GM18505 (cell line): ENCODE results near the gene RNF32.

Experiments used
- ATAC-seq: cut with Tn5 transposase; IDR thresholded peaks from one replicate; pipeline ENCODE4 v1.9.1; 2021; ENCODE audit not compliant: unreplicated experiment
- POLR2A ChIP-seq: IDR thresholded peaks from 4 replicates; pipeline ENCODE4 v1.6.1; 2011; ENCODE audit warnings: borderline replicate concordance; ENCODE audit not compliant: insufficient read depth, insufficient read length; ENCODE audit errors: extremely low read depth

The RNF32 gene

GRCh38 chr7:156665101-156665500 lies 24.5 kb downstream of the RNF32 start:
- no peak for TF ChIP-seq POLR2A
- no peak for ATAC-seq

GRCh38 chr7:156666368-156667109 lies 26.0 kb downstream of the RNF32 start:
- ATAC-seq, result no peak
- no peak for TF ChIP-seq POLR2A

GRCh38 chr7:156667110-156667426 lies 26.5 kb downstream of the RNF32 start:
- no peak for ATAC-seq
- no peak for TF ChIP-seq POLR2A

- no peak for TF ChIP-seq POLR2A
These were observed 27.7 kb downstream of the RNF32 start for GRCh38 chr7:156668130-156668741.

GRCh38 chr7:156669035-156669828 lies 28.7 kb downstream of the RNF32 start:
- no peak for TF ChIP-seq POLR2A
- no peak for ATAC-seq

More at GRCh38 chr7:156668130-156668741, 27.7 kb downstream of the RNF32 start:
- no peak for ATAC-seq

- TF ChIP-seq POLR2A, result no peak
- ATAC-seq, result no peak
These were observed 32.9 kb downstream of the RNF32 start for GRCh38 chr7:156673454-156673853.

- no peak for TF ChIP-seq POLR2A
- no peak for ATAC-seq
These were observed 33.3 kb downstream of the RNF32 start for GRCh38 chr7:156673902-156674301.

- TF ChIP-seq POLR2A, result no peak
- ATAC-seq, result no peak
These were observed 35.1 kb downstream of the RNF32 start for GRCh38 chr7:156675721-156676120.

GRCh38 chr7:156676263-156676662 lies 35.7 kb downstream of the RNF32 start:
- no peak for TF ChIP-seq POLR2A
- no peak for ATAC-seq

GRCh38 chr7:156677374-156678054 lies 36.9 kb downstream of the RNF32 start:
- no peak for TF ChIP-seq POLR2A

GRCh38 chr7:156680281-156680680 lies 39.7 kb downstream of the RNF32 start:
- TF ChIP-seq POLR2A, result no peak
- no peak for ATAC-seq

More at GRCh38 chr7:156677374-156678054, 36.9 kb downstream of the RNF32 start:
- ATAC-seq, result no peak

GRCh38 chr7:156682928-156683327 lies 42.4 kb downstream of the RNF32 start:
- no peak for ATAC-seq
- TF ChIP-seq POLR2A, result no peak

GRCh38 chr7:156684251-156684650 lies 43.7 kb downstream of the RNF32 start:
- ATAC-seq, result no peak
- TF ChIP-seq POLR2A, result no peak
